IMR-90 (cell line): ENCODE measurements around the gene IRAK1BP1. TPM values are rescaled to one million over a fixed set of nuclear protein-coding genes. Genes with fewer than 3 reads are reported as not detected.

Source experiments
- ATAC-seq: fragments of 200-7000 bp; cut with Tn5 transposase; 2 replicates; pipeline ENCODE4 v1.9.1; 2020; ENCODE audit warnings: low read depth, mild to moderate bottlenecking, moderate library complexity
- BruUV-seq: library from RNA; stranded (reverse); fragments of 400-500 nt; replicated peaks from 2 replicates; lab custom pipeline; 2021; lab: Mats Ljungman, UMichigan
- CTCF ChIA-PET: fragments of 300-600 bp; formaldehyde crosslinking; extraction: SDS; loops from one replicate; lab custom pipeline; 2021; ENCODE audit warnings: antibody characterized with exemption; lab: Yijun Ruan, JAX
- POLR2A ChIA-PET: fragments of 300-600 bp; sonication (Branson Sonifier 250); formaldehyde crosslinking; loops from one replicate; lab custom pipeline; 2022; ENCODE audit warnings: antibody characterized with exemption; ENCODE audit not compliant: unreplicated experiment; lab: Charles Lee
- DNase-seq: peaks from one replicate; pipeline ENCODE4 v3.0.0; 2013
- H2AFZ ChIP-seq: replicated peaks from 2 replicates; pipeline ENCODE3; 2013; ENCODE audit warnings: low read length, mild to moderate bottlenecking; ENCODE audit not compliant: poor library complexity
- H2AK5ac ChIP-seq: 2 replicates; pipeline ENCODE4 v1.6.1; 2013; ENCODE audit warnings: low read depth, low read length, inconsistent platforms
- H2AK9ac ChIP-seq: replicated peaks from 2 replicates; pipeline ENCODE3; 2013; ENCODE audit warnings: mild to moderate bottlenecking, low read depth, low read length, moderate library complexity; ENCODE audit not compliant: poor library complexity
- H2BK120ac ChIP-seq: 2 replicates; pipeline ENCODE4 v1.6.1; 2013; ENCODE audit warnings: low read depth, low read length, inconsistent platforms
- H2BK15ac ChIP-seq: 3 replicates; pipeline ENCODE4 v1.6.1; 2013; ENCODE audit warnings: low read depth, low read length, inconsistent platforms
- H2BK20ac ChIP-seq: 2 replicates; pipeline ENCODE4 v1.6.1; 2013; ENCODE audit warnings: low read depth, mild to moderate bottlenecking, inconsistent platforms, low read length, moderate library complexity
- H2BK5ac ChIP-seq: 2 replicates; pipeline ENCODE4 v1.6.1; 2013; ENCODE audit warnings: mild to moderate bottlenecking, low read depth, low read length, inconsistent platforms; ENCODE audit not compliant: poor library complexity, severe bottlenecking
- H3K14ac ChIP-seq: replicated peaks from 2 replicates; pipeline ENCODE4 v1.6.1; 2013; ENCODE audit warnings: low read depth, low read length, inconsistent platforms
- H3K18ac ChIP-seq: 2 replicates; pipeline ENCODE4 v1.6.1; 2013; ENCODE audit warnings: low read depth, low read length, control low read depth
- H3K23ac ChIP-seq: 2 replicates; pipeline ENCODE4 v1.6.1; 2013; ENCODE audit warnings: low read depth, low read length, inconsistent platforms
- H3K27ac ChIP-seq: 2 replicates; pipeline ENCODE4 v1.5.1; 2013; ENCODE audit warnings: mild to moderate bottlenecking, control low read depth, low read length; ENCODE audit not compliant: insufficient read depth
- H3K27me3 ChIP-seq: 2 replicates; pipeline ENCODE4 v1.6.1; 2013; ENCODE audit warnings: low read length; ENCODE audit not compliant: control insufficient read depth, insufficient read depth
- H3K36me3 ChIP-seq: 2 replicates; pipeline ENCODE4 v1.6.1; 2013; ENCODE audit warnings: low read length, mixed read lengths; ENCODE audit not compliant: control insufficient read depth, insufficient read depth
- H3K4ac ChIP-seq: 2 replicates; pipeline ENCODE4 v1.6.1; 2013; ENCODE audit warnings: low read depth, low read length, inconsistent platforms
- H3K4me1 ChIP-seq: 2 replicates; pipeline ENCODE4 v1.6.1; 2013; ENCODE audit warnings: low read length, mixed read lengths; ENCODE audit not compliant: control insufficient read depth, insufficient read depth
- H3K4me2 ChIP-seq: 2 replicates; pipeline ENCODE4 v1.6.1; 2013; ENCODE audit warnings: low read depth, mild to moderate bottlenecking, control low read depth, low read length, moderate library complexity
- H3K4me3 ChIP-seq: 2 replicates; pipeline ENCODE4 v1.5.1; 2013; ENCODE audit warnings: low read depth, mild to moderate bottlenecking, control low read depth, low read length, moderate library complexity; ENCODE audit not compliant: insufficient read depth
- H3K56ac ChIP-seq: 2 replicates; pipeline ENCODE4 v1.6.1; 2013; ENCODE audit warnings: low read length, inconsistent platforms; ENCODE audit not compliant: insufficient read depth; ENCODE audit errors: extremely low read depth
- H3K79me1 ChIP-seq, 2 experiments: 2 replicates each; pipeline ENCODE4 v1.6.1; 2013; ENCODE audit warnings: low read length in 2 of 2, inconsistent platforms in 1 of 2, low read depth in 1 of 2
- H3K9ac ChIP-seq: 2 replicates; pipeline ENCODE4 v1.6.1; 2013; ENCODE audit warnings: low read depth, low read length, control low read depth
- H3K9me1 ChIP-seq: 2 replicates; pipeline ENCODE4 v1.6.1; 2013; ENCODE audit warnings: low read length, inconsistent platforms; ENCODE audit not compliant: insufficient read depth
- H3K9me3 ChIP-seq: 2 replicates; pipeline ENCODE4 v1.6.1; 2013; ENCODE audit warnings: low read length; ENCODE audit not compliant: control insufficient read depth, insufficient read depth
- H4K20me1 ChIP-seq: 2 replicates; pipeline ENCODE4 v1.6.1; 2013; ENCODE audit warnings: low read length, inconsistent platforms; ENCODE audit not compliant: insufficient read depth
- H4K5ac ChIP-seq: 2 replicates; pipeline ENCODE4 v1.6.1; 2013; ENCODE audit warnings: mild to moderate bottlenecking, low read depth, low read length, control low read depth
- H4K8ac ChIP-seq, 2 experiments: 2 replicates each; pipeline ENCODE4 v1.6.1; 2013; ENCODE audit warnings: low read depth in 2 of 2, low read length in 2 of 2, control low read depth in 1 of 2, inconsistent platforms in 1 of 2
- H4K91ac ChIP-seq: 2 replicates; pipeline ENCODE4 v1.6.1; 2013; ENCODE audit warnings: low read depth, low read length, inconsistent platforms; ENCODE audit not compliant: insufficient read depth
- CHD1 ChIP-seq: IDR thresholded peaks from 2 replicates; pipeline ENCODE4 v1.6.1; 2012; ENCODE audit warnings: low read depth, low read length, improper control_type of control experiment
- CTCF ChIP-seq: conservative IDR thresholded peaks from 2 replicates; pipeline ENCODE4 v1.5.1; 2012; ENCODE audit warnings: mild to moderate bottlenecking, low read depth, low read length, improper control_type of control experiment
- RCOR1 ChIP-seq: IDR thresholded peaks from 2 replicates; pipeline ENCODE4 v1.6.1; 2012; ENCODE audit warnings: mild to moderate bottlenecking, low read length, improper control_type of control experiment; ENCODE audit not compliant: insufficient replicate concordance
- WGBS, 2 experiments: methylation state at CpG; one replicate each; pipeline versions ENCODE4 v1.1.5 to v1.1.7; 2013; ENCODE audit warnings: missing lambda C conversion rate in 2 of 2; ENCODE audit not compliant: insufficient read length in 1 of 2; ENCODE audit errors: extremely low coverage in 2 of 2; 5-methylcytosine and 5-hydroxymethylcytosine counted together
- dilution Hi-C: fragments of 300-500 bp; cut with HindIII; formaldehyde crosslinking; loops from one replicate; pipeline ENCODE4 v1.14.3; 2018; ENCODE audit warnings: low sequenced_read_pairs; ENCODE audit not compliant: unreplicated experiment
- in situ Hi-C: fragments of 300-500 bp; cut with MboI; formaldehyde crosslinking; loops from 3 replicates; pipeline ENCODE4 v1.14.3; 2019; ENCODE audit warnings: low sequenced_read_pairs, inconsistent platforms, mixed read lengths
- intact Hi-C: fragments of 100-400 bp; cut with micrococcal nuclease; formaldehyde crosslinking; loops from 2 replicates; pipeline ENCODE4 v1.10.0; 2022
- polyA plus RNA-seq, 3 experiments: library from polyadenylated mRNA; depleted of rRNA; stranded (reverse); fragments of >200 nt; gene quantifications; 2 replicates each; pipeline ENCODE4 v1.2.3, GENCODE V29; 2012; ENCODE audit warnings: low replicate concordance in 1 of 3
- total RNA-seq: library from RNA; depleted of rRNA; stranded (reverse); fragments of >200 nt; gene quantifications from 2 replicates; pipeline ENCODE4 v1.2.3, GENCODE V29; 2012

The IRAK1BP1 gene
- total and polyA plus RNA-seq, 2 of the 4 experiments (the other 2 are of a cell fraction): 0.94 to 2.2 TPM

- Histone ChIP-seq H3K4me2 (no peak overlapping the region), H3K56ac (no peak overlapping the region), H4K8ac (peak overlapping the region in 1 of 2 experiments; percentile 76; a peak in 1 of 4 replicates), H3K4me3 (no peak overlapping the region), H2AK5ac (no peak overlapping the region), H3K14ac (no peak overlapping the region), H3K4me1 (peaks cover 3% of the 10 kb centered on the region), H2BK5ac (no peak overlapping the region), H3K79me1 (no peaks in the 10 kb centered on the region), H2AFZ (no peak overlapping the region), H3K27me3 (no peaks in the 10 kb centered on the region), H3K4ac (no peak overlapping the region), H2BK20ac (no peak overlapping the region), H2BK15ac (no peak overlapping the region), H3K18ac (0 out of 2 replicates have a peak overlapping the region, but pooled peaks have one; percentile 14), H2BK120ac (no peak overlapping the region), H4K5ac (no peak overlapping the region), H3K9ac (no peak overlapping the region), H3K9me3 (no peaks in the 10 kb centered on the region), H3K36me3 (no peaks in the 10 kb centered on the region), H4K20me1 (no peaks in the 10 kb centered on the region), H2AK9ac (no peak overlapping the region), H3K9me1 (peaks cover 3% of the 10 kb centered on the region; the same call in 1 of the 2 replicates), H3K23ac (no peak overlapping the region), H4K91ac (no peak overlapping the region), H3K27ac (no peak overlapping the region)
- TF ChIP-seq CTCF (no peak), RCOR1 (no peak), CHD1 (no peak)
- in situ Hi-C loops (no loop called here), dilution Hi-C loops (no loop called here), intact Hi-C loops (no loop called here)
- no peak for DNase-seq
- no peak for ATAC-seq
- CTCF ChIA-PET: no interaction called here
- POLR2A ChIA-PET: no interaction called here
- no CpG with 5 or more reads among the region's 2 CpGs for WGBS, 2 experiments
- no TSS peak for BruUV-seq
Observed at GRCh38 chr6:78908621-78909020, 41.3 kb downstream of the IRAK1BP1 start.
